ENCODE measurements around the gene CYFIP2. TPM values are rescaled to one million over a fixed set of nuclear protein-coding genes. Genes with fewer than 3 reads are reported as not detected.

Gene CYFIP2
- total and polyA plus RNA-seq, 2 of the 8 experiments (the other 6 are each of a cell fraction or from before 2014, with no cell fraction given) = 45.1 to 80.6 TPM

GRCh38 chr5:157290981-157291711, 25.2 kb downstream of the CYFIP2 start:
- H3K18ac ChIP-seq (ENCODE audit: extremely low read depth, low read length) = no peak overlapping the region
- no peak overlapping the region for H2BK5ac ChIP-seq (ENCODE audit: low read depth, low read length)
- H3K36me3 ChIP-seq (ENCODE audit: control insufficient read depth in 2 of 4, insufficient read depth in 4 of 4, low read length in 3 of 4) = peaks cover 3 to 18% (median 10%) of the 10 kb centered on the region in 4 experiments; a peak in 6 of 8 replicates
- no peaks in the 10 kb centered on the region for H3K27me3 ChIP-seq (replicated peaks in 1 of 4; ENCODE audit: control insufficient read depth in 3 of 4, extremely low read depth in 1 of 4, insufficient read depth in 3 of 4, low read length in 3 of 4)
- no peaks in the 10 kb centered on the region for H3K9me3 ChIP-seq (ENCODE audit: insufficient read depth in 2 of 2, low read depth in 1 of 2, low read length in 1 of 2)
- no peaks in the 10 kb centered on the region; a peak in 1 of 7 replicates for H3K4me1 ChIP-seq (replicated peaks in 1 of 4; ENCODE audit: control insufficient read depth in 3 of 4, insufficient read depth in 4 of 4, low read length in 3 of 4)
- H2AFZ ChIP-seq (ENCODE audit: low read length) = no peak overlapping the region
- no peak overlapping the region for H4K8ac ChIP-seq (ENCODE audit: extremely low read depth, insufficient read depth, low read length)
- no peak overlapping the region for H2AK5ac ChIP-seq (ENCODE audit: low read depth, low read length)
- FAIRE-seq = no peak
- H3K14ac ChIP-seq (ENCODE audit: insufficient read length) = no peak overlapping the region
- CTCF ChIA-PET (ENCODE audit: partially characterized antibody) = interaction anchor here (1.2 to 2.1 kb wide), 2 partner anchors 12 to 32 kb away, joined by 3 to 7 read pairs; no protein-coding TSS in a partner anchor
- no peak overlapping the region for H3K27ac ChIP-seq (ENCODE audit: low read depth, low read length)
- peaks cover 0 to 2% of the 10 kb centered on the region in 2 experiments for H4K20me1 ChIP-seq (replicated peaks in 1 of 2; ENCODE audit: control insufficient read depth in 1 of 2, insufficient read depth in 2 of 2, low read length in 2 of 2)
- DNase-seq (ENCODE audit: low read depth in 1 of 2, low spot score in 2 of 2) = no peak
- no peak overlapping the region for H2BK20ac ChIP-seq (ENCODE audit: low read length)
- no peak overlapping the region for H2BK12ac ChIP-seq (ENCODE audit: low read depth, low read length)
- no peak overlapping the region for H2BK15ac ChIP-seq (ENCODE audit: low read length)
- WGBS, 2 experiments (ENCODE audit: extremely low coverage in 1 of 2, insufficient coverage in 1 of 2, insufficient read length in 1 of 2, insufficient replicate concordance in 2 of 2, low coverage in 1 of 2, low lambda C conversion rate in 2 of 2, missing lambda C conversion rate in 1 of 2) = 96% methylated on average over 10 of the region's 10 CpGs; no CpG with 5 or more reads in 1 of the 2 experiments
- no peaks in the 10 kb centered on the region for H3K23me2 ChIP-seq (ENCODE audit: low read depth, low read length)
- no peak overlapping the region for H3K4me2 ChIP-seq (ENCODE audit: insufficient read depth in 1 of 2, low read depth in 2 of 2, low read length in 2 of 2)
- POLR2A ChIA-PET (ENCODE audit: partially characterized antibody) = no interaction called here
- no peak overlapping the region for H3K56ac ChIP-seq (replicated peaks; ENCODE audit: insufficient read length, low read depth, low read length)
- H3K4me3 ChIP-seq (ENCODE audit: extremely low read depth in 1 of 4, insufficient read depth in 2 of 4, low read depth in 3 of 4, low read length in 4 of 4) = no peak overlapping the region
- no peak overlapping the region for H4K91ac ChIP-seq (replicated peaks; ENCODE audit: insufficient read length, low read length)
- H3K79me1 ChIP-seq (ENCODE audit: low read depth, low read length) = no peaks in the 10 kb centered on the region; the same call in 1 of the 2 replicates
- no peaks in the 10 kb centered on the region for H3K79me2 ChIP-seq (ENCODE audit: control insufficient read depth in 1 of 2, insufficient read depth in 2 of 2, low read length in 2 of 2)
- H3K9ac ChIP-seq (replicated peaks in 1 of 4; ENCODE audit: extremely low read depth in 1 of 4, low read depth in 3 of 4, low read length in 3 of 4) = no peak overlapping the region
- no peak overlapping the region for H4K5ac ChIP-seq (ENCODE audit: insufficient read length, low read depth, low read length)
- H3K4ac ChIP-seq (replicated peaks; ENCODE audit: insufficient read length, low read depth, low read length) = no peak overlapping the region
- no peak overlapping the region for H2BK120ac ChIP-seq (replicated peaks; ENCODE audit: low read depth, low read length)
- H3K23ac ChIP-seq (ENCODE audit: insufficient read length) = no peak overlapping the region
- TF ChIP-seq RBBP5 (IDR thresholded peaks at IDR 0.05; ENCODE audit: borderline replicate concordance, low read depth, low read length) (no peak), TBP (IDR thresholded peaks at IDR 0.05; ENCODE audit: low read depth, low read length) (no peak), BCL11A (IDR thresholded peaks at IDR 0.05; ENCODE audit: low read depth in 2 of 2, low read length in 2 of 2) (no peak), ATF3 (IDR thresholded peaks at IDR 0.05; ENCODE audit: insufficient read depth, low read depth, low read length) (no peak), SP4 (IDR thresholded peaks at IDR 0.05; ENCODE audit: low read length) (no peak), SIRT6 (IDR thresholded peaks at IDR 0.05; ENCODE audit: low read length) (no peak), FOSL1 (IDR thresholded peaks at IDR 0.05; ENCODE audit: insufficient read depth, low read depth, low read length) (no peak), ZNF274 (IDR thresholded peaks at IDR 0.05; ENCODE audit: borderline replicate concordance, extremely low read depth, low read length) (no peak), TCF12 (IDR thresholded peaks at IDR 0.05; ENCODE audit: low read depth, low read length) (no peak), SAP30 (IDR thresholded peaks at IDR 0.05; ENCODE audit: insufficient read depth, insufficient replicate concordance, low read length) (no peak), POLR2A (IDR thresholded peaks at IDR 0.05; ENCODE audit: control extremely low read depth in 1 of 2, low read depth in 2 of 2, low read length in 2 of 2) (no peak)

All from H1 (cell line).